NCI-H1417 (cell line): ENCODE measurements around the gene DAGLA.

Source experiments
- DNase-seq, 3 experiments: peaks; one replicate each; lab custom pipeline; 2025; lab: John Stamatoyannopoulos, UW

The DAGLA gene

DNA sequence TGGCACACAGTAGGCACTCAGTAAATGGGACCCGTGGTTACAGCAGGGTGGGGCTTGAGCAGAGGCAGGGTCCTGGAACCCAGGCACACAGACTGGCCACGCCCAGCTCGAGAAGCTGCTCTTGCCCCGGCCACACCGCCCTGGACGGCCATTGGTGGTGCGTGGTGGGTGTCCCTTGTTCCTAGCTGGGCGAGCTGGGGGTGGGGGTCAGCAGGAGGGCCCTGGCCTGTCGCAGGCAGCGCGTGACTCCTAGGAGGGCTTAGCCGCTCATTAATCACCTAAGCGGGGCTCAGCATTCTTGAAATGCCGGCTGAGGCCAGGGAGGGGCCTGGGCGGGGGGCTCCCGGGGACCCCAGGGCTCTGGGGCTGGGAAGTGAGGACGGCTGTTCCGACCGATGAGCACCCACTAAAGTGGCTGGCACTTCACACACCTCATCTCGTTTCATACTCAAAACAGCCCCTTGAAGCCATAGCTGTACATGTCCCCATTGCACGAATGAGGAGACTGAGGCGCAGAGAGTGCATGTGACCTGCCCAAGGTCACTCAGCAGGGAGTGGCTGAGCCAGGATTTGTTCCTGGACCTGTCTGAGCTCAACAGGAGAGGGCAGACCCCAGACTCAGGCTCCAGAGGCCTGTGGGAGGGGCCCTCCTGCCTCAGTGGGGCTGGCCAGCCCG, 83.9 kb downstream of the DAGLA start:
- no peak for DNase-seq

DNA sequence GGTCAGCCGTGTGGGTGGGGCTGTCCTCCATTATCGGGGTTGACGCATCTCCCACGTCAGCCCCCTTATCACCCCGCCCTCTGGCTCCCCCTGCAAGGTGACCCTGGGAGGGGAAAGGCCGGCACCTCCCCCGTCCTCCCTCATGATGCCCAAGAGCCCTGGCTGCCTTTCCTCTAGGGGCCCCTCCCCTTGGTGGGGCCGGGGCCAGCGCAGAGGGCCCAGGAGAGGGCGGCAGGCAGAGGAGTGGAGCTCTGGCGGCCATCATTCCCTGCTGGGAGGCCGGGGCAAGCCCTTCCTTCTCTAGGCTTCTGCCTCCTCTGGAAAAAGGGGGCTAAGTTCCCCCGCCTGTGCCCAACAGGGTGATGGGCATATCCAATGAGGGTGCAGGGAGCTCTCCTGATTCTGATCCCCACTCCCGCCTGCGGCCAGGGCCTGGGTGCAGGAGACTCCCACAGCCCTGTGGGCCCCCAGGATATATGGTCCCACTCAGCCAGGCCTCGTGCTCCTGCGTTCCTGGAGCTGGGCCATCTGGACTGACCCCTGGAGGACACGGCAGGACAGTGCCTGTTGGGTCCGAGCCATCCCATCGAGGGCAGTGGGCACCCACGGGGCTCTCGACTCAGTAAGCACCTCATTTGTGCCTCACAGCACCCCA, 84.5 kb downstream of the DAGLA start:
- no peak for DNase-seq

DNA sequence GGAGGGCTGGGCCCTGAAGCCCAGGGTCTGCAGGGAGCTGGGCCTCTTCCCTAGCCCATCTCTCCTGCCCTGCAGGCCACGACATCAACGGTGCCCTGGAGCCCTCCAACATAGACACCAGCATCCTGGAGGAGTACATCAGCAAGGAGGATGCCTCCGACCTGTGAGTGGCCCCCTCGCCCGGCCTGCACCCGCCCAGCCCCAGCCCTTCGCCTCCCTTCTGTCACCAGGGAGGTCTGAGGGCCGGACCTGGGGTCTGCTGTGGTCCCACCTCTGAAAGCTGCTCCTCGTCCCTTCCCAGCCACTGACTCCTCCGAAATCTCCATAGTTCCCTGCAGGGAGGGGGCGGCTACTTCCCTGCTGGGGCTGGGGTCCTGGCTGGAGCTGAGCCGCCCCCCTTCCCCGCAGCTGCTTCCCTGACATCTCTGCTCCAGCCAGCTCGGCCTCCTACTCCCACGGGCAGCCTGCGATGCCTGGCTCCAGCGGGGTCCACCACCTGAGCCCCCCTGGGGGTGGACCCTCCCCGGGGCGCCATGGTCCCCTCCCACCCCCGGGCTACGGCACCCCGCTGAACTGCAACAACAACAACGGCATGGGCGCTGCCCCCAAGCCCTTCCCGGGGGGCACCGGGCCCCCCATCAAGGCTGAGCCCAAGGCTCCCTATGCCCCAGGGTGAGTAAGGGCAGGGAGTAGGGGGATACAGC, 85.5 kb downstream of the DAGLA start:
- no peak for DNase-seq

DNA sequence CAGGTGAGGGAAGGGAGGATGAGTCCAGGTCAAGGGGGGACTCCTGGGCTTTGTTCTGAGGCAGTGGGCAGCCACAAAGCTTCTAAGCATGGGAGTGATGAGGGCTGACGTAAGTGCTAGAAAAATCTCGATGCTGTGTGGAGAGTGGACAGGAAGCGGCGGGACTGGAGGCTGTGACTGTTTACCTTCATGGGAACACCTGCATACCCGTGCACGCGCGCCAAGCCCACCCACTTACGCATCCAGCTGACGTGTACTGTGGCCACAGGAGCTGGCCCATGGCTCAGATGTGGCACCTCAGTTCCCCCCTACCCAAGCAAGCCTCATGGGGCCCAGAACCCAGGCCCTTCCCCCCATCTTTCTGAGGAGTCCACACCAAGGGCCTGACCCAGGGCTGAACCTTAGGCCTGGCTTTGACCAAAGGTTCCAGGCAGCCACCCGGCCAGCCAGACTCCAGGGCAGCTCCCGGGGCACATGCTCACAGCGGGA, 86.2 kb downstream of the DAGLA start:
- DNase-seq: peak in 1 of 3 experiments; percentile 21

DNA sequence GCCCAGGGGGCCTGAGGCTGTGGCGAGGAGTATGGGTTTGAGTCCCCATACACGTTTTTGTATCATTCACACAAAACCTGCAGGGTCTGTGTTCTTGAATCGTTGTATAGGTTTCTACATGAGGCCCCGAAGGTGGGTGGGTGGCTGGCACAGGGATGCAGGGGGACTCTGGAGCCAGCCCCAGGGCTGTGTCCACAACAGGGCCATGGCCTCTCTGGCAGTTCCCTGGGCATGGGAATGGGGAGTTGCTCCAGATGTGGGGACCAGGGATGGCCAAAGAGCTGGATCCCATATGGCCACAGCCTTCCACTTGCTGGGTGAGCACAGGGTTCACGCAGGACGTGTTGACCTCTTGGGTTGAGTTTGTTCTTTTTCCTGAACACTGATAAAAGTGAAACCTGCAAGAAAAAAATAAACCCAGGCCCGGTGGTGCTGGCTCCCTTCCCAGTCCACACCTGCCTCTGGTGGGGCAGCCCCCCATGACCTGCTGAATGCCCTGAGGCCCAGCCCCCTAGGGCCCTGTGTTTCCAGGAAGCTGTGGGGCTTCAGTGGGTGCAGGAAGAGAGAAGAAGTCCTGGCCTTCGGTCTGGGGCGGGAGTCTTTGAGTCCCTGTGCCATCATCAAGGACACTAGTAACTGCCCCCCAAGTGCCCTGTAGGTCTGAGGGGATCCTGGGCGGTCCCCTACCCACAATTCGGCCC, 88.3 kb downstream of the DAGLA start:
- DNase-seq: no peak

DNA sequence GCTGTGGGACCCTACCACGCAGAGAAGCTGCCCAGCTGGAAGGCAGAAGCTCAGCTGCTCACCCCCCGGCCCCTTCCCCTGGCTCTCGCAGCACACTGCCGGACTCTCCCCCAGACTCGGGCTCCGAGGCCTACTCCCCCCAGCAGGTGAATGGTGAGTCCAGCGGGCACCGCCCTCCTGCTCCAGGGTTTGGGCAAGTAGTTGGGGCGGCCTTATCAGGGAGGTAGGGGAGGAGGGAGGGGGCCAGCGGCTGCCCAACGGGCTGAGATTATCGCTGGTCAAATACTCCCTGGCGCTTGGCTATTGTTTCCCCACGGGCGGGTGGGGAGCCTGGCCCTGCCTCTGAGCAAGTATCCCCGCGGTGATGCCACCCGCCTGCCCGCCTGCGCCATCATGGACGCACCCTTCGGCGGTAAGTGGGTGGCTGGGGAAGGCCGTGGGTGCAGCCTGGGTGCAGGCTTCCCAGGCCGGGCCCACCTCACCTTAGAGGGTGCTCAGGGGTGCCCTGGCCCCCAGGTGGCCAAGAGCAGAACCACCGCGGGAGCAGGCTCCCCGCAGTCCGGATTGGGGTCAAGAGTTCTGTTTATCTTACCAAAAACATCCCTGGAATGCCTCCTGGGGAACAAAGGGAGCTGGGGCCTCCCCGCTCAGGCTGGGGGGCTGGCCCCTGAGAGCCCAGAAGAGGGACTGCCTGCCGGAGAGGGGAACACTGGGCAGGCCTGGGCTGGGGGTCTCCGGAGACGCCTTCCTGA, 89.2 kb downstream of the DAGLA start:
- no peak for DNase-seq

DNA sequence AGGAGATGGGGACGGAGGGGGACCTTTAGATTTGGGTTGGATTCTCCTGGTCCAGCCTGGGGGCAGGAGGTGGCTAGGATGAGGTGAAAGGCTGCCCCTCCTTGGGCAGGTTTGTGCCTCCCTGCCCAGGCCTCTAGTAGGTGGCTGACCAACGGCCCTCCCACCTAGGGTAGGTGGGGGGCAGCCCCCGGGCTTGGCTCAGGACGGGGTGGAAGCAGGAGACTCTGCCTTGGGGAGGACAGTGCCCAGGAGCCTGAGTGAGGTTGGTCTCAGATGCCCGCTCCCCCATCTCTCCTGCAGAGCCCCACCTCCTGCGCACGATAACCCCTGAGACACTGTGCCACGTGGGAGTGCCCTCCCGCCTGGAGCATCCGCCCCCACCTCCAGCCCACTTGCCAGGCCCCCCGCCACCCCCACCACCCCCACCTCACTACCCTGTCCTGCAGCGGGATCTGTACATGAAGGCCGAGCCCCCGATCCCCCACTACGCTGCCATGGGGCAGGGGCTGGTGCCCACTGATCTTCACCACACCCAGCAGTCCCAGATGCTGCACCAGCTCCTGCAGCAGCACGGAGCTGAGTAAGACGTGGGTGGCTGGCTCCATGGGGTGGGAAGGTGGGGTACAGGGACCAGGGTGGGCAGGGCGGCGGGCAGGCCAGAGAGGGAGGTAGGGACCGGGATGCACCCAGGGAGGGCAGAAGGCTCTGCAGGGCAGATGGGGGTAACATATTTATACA, 89.9 kb downstream of the DAGLA start:
- no peak for DNase-seq

DNA sequence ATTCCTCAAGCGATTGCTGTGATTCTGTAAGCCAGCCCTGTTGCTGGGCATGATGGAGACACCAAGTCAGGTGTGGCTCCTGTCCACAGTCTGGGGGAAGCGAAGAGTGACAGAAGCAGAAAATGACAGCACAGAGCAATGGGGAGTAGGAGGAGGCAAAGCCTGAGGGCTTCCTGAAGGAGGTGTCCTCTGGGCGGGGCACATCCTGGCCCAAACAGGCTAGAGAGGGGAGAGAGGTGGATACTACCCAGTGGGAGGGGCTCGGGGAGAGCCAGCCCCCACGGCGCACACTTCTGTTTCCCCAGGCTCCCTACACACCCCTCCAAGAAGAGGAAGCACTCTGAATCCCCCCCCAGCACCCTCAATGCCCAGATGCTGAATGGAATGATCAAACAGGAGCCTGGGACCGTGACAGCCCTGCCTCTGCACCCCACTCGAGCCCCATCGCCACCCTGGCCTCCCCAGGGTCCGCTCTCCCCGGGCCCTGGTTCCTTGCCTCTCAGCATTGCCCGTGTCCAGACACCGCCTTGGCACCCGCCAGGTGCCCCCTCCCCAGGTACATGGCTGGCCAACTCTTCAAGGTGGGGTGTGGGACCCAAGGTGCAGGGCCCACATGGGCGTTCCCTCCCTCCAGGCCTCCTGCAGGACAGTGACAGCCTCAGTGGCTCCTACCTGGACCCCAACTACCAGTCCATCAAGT, 91.2 kb downstream of the DAGLA start:
- DNase-seq: no peak

DNA sequence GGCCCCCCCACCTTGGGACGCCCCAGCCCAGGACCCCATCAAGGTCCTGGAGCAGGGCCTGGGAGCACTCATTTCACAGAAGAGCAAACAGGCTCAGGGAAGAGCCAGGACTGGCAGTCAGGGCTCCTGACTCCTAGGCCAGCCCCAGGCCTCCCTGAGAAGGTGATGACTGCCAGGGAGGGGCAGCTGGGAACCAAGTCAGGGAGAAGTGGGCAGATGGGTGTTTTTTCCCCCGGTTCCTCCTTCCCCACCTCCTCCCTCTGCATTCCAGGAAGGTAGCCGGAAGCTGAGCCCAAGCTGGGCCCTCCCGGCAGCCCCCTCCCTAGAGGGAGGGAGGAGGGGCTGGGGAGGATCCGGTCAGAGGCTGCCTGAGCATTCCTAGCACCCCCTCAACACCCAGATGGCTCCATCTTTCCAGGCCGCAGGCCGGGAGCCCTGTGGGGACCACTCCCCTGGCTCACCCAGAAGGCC, 91.8 kb downstream of the DAGLA start:
- no peak for DNase-seq

DNA sequence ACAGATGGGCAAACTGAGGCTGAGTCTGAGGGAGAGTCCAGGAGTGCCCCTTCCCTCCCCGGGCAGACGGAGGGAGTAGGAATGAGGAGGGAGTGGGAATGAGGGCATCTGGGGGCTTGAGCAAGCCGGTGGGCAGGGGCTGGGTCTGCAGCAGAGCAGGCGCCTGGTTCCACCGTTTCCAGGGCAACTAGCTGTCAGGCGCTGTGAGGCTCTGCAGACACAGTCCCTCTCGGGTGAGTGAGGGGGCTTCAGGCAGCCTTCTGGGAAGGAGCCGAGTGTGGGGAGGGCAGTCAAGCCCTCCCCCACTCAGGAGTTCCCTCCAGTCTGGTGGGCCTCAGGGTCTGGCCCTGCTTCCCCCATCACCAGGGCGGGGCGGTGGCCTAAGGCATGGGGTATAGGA, 93.2 kb downstream of the DAGLA start:
- DNase-seq: no peak

DNA sequence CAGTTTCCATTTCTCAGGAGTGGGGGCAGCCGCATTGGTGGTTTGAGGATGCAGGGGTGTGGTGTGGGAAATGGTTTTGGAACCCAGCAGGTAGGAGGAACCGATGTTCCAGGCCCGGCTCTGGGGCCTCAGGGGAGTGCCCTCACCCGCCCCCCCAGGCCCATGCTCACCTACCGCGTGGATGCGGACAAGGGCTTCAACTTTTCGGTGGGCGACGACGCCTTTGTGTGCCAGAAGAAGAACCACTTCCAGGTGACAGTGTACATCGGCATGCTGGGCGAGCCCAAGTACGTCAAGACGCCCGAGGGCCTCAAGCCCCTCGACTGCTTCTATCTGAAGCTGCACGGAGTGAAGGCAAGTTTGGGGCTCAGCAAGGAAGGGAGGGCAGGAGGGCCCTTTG, 93.6 kb downstream of the DAGLA start:
- DNase-seq: no peak

DNA sequence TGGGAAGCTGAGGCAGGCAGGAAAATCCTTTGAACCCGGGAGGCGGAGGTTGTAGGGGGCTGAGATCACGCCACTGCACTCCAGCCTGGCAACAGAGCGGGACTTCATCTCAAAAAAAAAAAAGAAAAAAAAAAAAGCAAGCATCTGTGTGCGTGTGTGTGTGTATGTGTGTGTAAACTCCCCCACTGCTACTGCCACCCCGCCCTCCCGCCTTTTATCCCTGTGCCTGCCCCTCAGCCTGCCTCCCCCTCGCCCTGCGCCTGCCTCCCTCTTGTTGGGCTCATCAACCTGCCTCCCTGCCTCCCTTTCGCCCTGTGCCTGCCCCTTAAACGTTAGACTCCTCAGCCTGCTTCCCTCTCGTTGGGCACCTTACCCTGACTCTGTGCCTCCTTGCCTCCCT, 94.2 kb downstream of the DAGLA start:
- DNase-seq: no peak

DNA sequence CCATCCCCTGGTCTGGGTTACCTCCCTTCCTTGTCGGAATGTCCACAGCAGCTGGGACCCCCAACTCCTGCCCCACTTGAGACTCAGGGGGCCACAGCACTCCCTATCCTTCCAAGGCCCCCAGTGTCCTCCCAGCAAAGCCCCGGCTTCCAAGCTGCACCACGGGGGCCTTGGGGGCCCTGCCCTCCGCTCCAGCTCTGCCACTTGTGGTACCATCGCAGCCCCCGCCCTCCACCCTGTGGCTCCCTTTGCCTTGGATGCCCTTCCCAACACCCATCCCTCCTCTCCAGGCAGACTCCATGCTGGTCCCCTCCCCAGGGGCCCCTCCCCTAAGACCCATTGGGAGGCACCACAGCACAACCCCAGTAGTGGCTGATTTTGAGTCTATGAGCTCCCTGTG, 94.9 kb downstream of the DAGLA start:
- DNase-seq: no peak

DNA sequence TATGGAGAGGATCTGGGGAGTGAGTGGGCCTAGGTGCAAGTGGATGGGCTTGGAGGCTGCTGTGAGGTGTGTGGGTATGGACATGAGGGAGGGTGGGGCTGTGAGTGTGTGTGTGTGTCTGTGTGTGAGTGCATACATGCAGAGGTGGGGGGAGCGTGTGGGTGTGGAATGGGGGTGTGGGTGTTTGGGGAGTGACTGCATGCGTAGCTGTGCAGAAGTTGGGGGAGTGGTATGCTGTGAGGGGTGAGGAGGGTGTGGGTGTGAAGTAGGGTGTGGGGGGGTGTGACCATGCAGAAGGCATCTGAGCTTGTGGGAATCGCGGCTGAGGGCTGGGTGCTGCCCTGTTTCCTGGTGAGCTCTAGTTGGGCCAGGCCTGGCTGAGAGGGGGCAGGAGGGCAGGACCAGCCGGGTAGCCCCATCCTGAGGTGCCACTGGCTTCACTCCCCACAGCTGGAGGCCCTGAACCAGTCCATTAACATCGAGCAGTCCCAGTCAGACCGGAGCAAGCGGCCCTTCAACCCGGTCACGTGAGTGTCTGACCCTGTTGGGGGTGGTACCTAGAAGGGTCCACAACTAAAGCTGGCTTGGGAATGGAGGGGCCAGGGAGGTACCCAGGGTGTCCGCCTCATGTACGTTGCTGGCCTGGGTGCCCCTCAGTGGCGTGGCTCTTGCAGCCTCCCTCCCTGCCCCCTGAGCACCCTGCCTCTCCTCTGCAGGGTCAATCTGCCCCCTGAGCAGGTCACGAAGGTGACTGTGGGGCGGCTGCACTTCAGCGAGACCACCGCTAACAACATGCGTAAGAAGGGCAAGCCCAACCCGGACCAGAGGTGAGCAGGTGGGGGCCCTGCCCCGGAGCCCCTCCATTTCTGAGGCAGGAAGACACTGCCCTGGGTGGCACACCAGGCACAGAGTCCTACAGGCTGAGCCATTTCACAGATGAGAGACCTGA, 95.7 kb downstream of the DAGLA start:
- DNase-seq: no peak

DNA sequence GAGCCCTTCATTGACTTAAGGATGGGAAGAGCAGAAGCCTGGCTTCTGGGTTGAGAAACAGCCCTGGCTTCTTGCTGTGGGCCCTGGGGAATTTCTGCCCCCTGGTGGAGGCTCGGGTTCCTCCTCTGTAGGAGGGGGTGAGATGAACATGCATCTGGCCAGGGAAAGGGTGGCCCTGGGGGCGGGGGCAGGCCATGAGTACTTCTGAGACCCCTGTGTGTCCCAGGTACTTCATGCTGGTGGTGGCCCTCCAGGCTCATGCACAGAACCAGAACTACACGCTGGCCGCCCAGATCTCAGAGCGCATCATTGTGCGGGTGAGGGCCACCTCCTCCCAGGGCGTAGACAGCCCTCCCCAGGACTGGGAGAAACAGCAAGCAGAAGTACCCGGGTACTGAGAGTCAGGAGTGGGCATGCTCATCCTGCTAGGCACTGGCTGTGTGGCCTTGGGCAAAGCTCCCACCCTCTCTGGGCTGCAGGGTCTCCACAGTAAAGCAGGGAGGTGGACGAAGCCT, 96.4 kb downstream of the DAGLA start:
- DNase-seq: peak in 2 of 3 experiments; percentile 11 to 27

DNA sequence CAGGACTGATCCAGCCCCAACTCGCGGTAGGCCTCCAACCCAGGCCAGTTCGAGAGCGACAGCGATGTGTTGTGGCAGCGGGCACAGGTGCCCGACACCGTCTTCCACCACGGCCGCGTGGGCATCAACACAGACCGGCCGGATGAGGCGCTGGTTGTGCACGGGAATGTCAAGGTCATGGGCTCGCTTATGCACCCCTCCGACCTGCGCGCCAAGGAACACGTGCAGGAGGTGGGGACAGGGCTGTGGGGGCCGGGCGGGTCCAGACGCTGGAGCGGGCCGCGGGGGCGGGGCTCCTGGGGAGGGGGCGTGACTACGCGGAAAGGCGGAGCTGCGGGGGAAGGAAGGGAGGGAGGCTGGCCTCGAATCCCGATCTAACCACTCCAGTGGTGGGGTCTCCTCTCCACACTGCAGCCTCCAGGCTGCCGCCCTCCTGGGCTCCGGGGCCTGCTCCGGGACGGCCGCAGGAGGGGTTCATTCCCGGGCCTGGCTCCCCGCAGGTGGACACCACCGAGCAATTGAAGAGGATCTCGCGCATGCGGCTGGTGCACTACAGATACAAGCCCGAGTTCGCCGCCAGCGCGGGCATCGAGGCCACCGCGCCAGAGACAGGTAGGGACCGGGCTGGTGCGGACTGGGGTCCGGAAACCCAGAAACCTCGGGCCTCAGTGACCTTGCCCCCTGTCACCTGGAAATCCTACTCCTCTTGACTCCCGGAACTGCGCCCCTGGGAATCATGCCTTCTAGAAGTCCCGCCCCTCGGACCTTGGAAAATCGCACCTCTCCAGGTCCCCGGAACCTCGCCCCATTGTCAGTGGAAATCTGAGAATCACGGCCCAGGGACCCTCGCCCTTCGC, 97.3 kb downstream of the DAGLA start:
- DNase-seq: no peak

DNA sequence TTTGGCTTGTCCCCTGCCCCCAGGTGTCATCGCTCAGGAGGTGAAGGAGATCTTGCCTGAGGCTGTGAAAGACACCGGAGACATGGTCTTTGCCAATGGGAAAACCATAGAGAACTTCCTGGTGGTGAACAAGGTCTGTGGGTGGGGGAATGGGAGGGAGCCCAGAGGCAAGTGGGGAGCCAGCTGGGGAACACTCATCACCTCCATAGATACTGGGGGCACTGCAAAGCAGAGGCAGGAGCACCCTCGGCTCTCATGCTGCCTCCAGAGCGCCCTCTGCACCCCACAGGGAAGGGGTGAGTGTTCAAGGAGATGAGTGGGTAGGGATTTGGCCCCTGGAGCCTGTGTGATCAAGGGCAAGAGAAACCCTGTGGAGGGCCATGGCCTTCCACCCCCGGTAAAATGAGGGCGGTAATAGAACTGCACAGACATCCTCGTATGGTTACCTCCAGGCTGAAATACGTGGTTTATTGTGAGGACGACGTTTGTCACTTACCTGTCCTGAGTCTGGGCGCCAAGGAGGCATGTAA, 98.2 kb downstream of the DAGLA start:
- DNase-seq: no peak
